ENCODE results near the gene GSX1.
"Not testable (repeated sequence)": the region's sequence is repeated elsewhere in the genome, so short reads cannot be mapped to it uniquely, and the experiment has no call there.

GSX1 gene

DNA sequence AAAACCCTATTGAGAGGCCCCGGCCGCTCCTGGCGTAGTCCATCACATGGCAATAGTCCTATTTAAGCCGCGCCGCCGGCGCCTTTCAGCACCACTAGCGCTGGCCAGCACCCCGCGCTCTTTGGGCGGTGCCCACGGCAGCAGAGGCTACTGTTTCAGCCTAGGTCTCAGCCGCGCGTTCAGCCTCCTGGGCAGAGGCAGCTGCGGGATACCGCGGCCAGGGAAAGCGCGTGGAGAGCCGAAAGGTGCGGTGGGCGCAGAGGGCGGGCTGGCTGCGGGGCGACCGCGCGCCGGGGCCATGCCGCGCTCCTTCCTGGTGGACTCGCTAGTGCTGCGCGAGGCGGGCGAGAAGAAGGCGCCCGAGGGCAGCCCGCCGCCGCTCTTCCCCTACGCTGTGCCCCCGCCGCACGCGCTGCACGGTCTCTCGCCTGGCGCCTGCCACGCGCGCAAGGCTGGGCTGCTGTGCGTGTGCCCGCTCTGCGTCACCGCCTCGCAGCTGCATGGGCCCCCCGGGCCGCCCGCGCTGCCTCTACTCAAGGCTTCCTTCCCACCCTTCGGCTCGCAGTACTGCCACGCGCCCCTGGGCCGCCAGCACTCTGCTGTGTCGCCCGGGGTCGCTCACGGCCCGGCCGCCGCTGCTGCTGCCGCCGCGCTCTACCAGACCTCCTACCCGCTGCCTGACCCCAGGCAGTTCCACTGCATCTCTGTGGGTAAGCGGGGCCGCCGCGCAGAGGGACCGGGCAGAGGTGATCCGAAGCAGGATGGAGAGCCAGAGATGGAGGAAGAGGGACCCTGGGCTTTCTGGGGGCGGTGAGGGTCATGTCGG, at the start of gene GSX1:
Gene GSX1 (plus strand): TSS at position 91 of the 826 bp plus-strand sequence. CDS start 208 bp downstream, at position 299.
- H3K4me3 ChIP-seq (ENCODE audit: control insufficient read depth, low read depth, low read length), result peak within 1 kb of the TSS; percentile 15
- TF ChIP-seq, protein P1, sequence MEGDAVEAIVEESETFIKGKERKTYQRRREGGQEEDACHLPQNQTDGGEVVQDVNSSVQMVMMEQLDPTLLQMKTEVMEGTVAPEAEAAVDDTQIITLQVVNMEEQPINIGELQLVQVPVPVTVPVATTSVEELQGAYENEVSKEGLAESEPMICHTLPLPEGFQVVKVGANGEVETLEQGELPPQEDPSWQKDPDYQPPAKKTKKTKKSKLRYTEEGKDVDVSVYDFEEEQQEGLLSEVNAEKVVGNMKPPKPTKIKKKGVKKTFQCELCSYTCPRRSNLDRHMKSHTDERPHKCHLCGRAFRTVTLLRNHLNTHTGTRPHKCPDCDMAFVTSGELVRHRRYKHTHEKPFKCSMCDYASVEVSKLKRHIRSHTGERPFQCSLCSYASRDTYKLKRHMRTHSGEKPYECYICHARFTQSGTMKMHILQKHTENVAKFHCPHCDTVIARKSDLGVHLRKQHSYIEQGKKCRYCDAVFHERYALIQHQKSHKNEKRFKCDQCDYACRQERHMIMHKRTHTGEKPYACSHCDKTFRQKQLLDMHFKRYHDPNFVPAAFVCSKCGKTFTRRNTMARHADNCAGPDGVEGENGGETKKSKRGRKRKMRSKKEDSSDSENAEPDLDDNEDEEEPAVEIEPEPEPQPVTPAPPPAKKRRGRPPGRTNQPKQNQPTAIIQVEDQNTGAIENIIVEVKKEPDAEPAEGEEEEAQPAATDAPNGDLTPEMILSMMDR (IDR thresholded peaks at IDR 0.05; ENCODE audit: control insufficient read depth, insufficient read depth, low read depth, low read length, missing control alignments), result no peak
- peak; percentile 11 for DNase-seq (ENCODE audit: low read depth)

DNA sequence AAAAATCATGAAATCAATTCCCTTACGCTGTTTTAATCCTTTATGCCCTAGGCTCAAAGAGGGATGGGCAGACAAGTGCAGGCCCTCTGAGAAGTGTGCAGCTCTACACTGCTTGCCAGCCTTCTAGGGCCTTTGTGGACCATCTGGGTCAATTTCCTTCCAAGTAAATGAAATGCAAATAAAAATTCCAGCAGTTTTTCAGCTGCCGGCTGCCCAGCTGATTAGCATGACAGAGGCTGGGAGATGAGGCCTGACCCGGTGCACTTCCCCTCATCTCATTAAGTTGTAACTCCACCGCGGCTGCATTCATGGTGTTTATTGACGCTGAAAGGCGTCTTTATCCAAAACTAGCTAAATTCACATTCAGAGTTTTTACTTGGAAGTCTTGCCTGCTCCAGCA, 47.5 kb upstream of the GSX1 start:
- no peak for DNase-seq (ENCODE audit: low read depth)
- H3K4me3 ChIP-seq (ENCODE audit: control insufficient read depth, low read depth, low read length), result no peak overlapping the region
- TF ChIP-seq, protein P1 (IDR thresholded peaks at IDR 0.05; ENCODE audit: control insufficient read depth, insufficient read depth, low read depth, low read length, missing control alignments), result no peak

DNA sequence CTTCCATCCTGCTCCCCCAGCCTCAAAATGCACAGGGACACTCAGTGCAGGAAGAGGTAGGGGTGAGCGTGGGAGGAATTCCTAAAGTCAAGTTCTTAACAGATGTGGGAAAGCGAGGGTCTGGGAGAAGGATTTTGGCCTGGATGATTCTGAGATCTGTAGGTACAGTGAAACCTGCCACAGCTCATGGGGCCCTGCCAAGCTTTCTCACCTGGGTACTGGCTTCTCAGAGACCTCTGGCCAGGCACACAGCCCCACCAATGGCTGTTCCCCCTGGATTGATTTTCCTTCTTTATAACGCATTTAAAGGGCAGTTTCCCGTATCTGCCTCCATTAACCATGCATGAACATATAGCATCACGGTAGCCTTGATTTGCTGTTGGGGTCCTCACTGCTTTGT, 47.0 kb upstream of the GSX1 start:
- H3K4me3 ChIP-seq (ENCODE audit: control insufficient read depth, low read depth, low read length), result no peak overlapping the region
- TF ChIP-seq, protein P1 (IDR thresholded peaks at IDR 0.05; ENCODE audit: control insufficient read depth, insufficient read depth, low read depth, low read length, missing control alignments), result no peak
- no peak for DNase-seq (ENCODE audit: low read depth)

DNA sequence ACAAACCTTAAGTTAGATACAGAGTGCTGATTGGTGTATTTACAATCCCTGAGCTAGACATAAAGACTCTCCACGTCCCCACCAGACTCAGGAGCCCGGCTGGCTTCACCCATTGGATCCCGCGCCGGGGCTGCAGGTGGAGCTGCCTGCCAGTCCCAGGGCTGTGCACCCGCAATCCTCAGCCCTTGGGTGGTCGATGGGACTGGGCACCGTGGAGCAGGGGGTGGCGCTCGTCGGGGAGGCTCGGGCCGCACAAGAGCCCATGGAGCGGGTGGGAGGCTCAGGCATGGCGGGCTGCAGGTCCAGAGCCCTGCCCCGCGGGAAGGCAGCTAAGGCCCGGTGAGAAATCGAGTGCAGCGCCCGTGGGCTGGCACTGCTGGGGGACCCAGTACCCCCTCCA, 44.1 kb upstream of the GSX1 start:
- DNase-seq (ENCODE audit: low read depth); H3K4me3 ChIP-seq (ENCODE audit: control insufficient read depth, low read depth, low read length): not testable (repeated sequence)

DNA sequence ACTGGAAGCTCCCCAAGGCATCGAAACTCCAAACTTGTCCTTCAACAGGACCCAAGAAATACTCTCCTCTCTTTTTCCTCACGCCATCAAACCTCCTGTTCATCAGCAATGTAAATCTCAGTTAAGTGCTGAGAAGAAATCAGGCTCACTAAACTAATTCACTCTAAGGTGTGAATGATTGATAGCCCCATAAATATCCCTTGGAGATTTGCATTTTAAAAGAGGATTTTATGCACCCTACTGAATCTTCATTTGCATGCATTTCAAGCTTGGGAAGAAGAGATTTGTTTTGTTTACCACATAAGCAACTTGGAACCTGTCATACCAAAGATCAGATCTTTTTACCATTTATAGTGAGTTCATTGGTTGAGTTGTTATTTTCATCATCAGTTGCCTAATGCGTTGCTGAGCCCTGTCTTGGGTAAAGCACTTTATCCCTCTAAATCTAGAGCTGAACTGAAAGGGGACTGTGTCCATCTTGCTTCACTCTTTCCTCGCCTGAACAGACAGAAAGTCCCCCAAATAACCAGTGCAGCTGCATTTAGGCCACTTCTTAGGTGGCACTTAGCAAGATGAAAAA, 40.2 kb upstream of the GSX1 start:
- DNase-seq (ENCODE audit: low read depth), result no peak
- no peak overlapping the region for H3K4me3 ChIP-seq (ENCODE audit: control insufficient read depth, low read depth, low read length)
- TF ChIP-seq, protein P1 (IDR thresholded peaks at IDR 0.05; ENCODE audit: control insufficient read depth, insufficient read depth, low read depth, low read length, missing control alignments), result no peak

DNA sequence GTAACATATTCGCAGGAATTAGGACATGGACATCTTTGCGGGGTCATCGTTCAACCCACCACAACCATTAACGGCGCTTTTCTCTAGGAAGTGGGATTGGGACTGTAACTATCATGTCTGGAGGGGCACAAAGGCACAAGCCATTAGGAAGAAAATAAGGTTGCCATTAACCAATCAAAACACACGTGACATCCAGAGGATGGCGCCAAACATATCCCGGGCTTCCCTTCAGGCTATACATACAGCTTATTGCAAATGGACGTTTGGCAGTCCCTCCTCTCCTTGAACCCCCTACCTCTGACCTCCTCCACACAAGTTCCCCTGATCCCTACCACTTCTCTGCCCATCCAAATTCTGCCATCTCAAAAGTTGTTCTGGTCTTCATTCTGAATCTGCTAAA, 26.6 kb upstream of the GSX1 start:
- TF ChIP-seq, protein P1 (IDR thresholded peaks at IDR 0.05; ENCODE audit: control insufficient read depth, insufficient read depth, low read depth, low read length, missing control alignments), result no peak
- no peak overlapping the region for H3K4me3 ChIP-seq (ENCODE audit: control insufficient read depth, low read depth, low read length)
- no peak for DNase-seq (ENCODE audit: low read depth)

DNA sequence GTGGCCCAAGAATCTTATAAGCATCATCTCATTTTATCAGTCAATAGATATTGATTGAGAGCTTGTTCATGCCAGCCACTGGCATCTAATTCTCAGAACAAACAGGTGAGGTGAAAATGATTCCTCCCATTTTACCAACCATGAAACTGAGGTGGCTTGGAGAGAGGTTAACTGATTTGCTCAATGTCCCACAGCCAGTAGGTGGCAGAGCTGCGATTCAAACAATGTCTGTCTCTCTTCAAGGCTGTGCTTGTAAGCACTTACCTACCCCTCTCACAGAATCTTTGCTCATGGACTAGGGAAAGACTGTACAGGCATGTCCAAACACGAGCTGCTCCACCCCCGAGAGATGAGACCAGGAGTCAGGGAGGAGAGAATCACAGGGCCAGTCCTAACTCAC, 21.5 kb upstream of the GSX1 start:
- TF ChIP-seq, protein P1 (IDR thresholded peaks at IDR 0.05; ENCODE audit: control insufficient read depth, insufficient read depth, low read depth, low read length, missing control alignments), result peak; percentile 51
- DNase-seq (ENCODE audit: low read depth), result no peak

More for the DNA sequence above, 21.5 kb upstream of the GSX1 start:
- H3K4me3 ChIP-seq (ENCODE audit: control insufficient read depth, low read depth, low read length), result no peak overlapping the region

Measured in AG09309 (cell line).